GM12878 (cell line): ENCODE data around the gene PHC3. TPM values are rescaled to one million over a fixed set of nuclear protein-coding genes. Genes with fewer than 3 reads are reported as not detected.

Experiments
- ATAC-seq: fragments of 200-7000 bp; cut with Tn5 transposase; 3 replicates; pipeline ENCODE4 v1.9.1; 2020; ENCODE audit warnings: mild to moderate bottlenecking, moderate library complexity
- BruUV-seq: library from RNA; stranded (reverse); fragments of 400-500 nt; replicated peaks from 2 replicates; lab custom pipeline; 2021; lab: Mats Ljungman, UMichigan
- CTCF ChIA-PET: fragments of 300-600 bp; sonication (Branson Sonifier 250); formaldehyde crosslinking; extraction: SDS; loops from one replicate; lab custom pipeline; 2021; ENCODE audit warnings: inconsistent platforms; lab: Yijun Ruan, JAX
- POLR2A ChIA-PET: fragments of 350-600 bp; formaldehyde crosslinking; extraction: SDS; loops from one replicate; lab custom pipeline; 2021; ENCODE audit warnings: inconsistent platforms; lab: Charles Lee
- RAD21 ChIA-PET: fragments of 300-600 bp; sonication (Branson Sonifier 250); formaldehyde crosslinking; loops from one replicate; lab custom pipeline; 2023; ENCODE audit warnings: antibody characterized with exemption; ENCODE audit not compliant: unreplicated experiment; lab: Charles Lee
- SMC1A ChIA-PET: fragments of 300-600 bp; sonication (Branson Sonifier 250); formaldehyde crosslinking; loops from one replicate; lab custom pipeline; 2023; ENCODE audit not compliant: unreplicated experiment, uncharacterized antibody; lab: Charles Lee
- DNase-seq: peaks from one replicate; pipeline ENCODE4 v3.0.0-alpha.2; 2011; ENCODE audit warnings: low read depth, low spot score
- FAIRE-seq: peaks from 3 replicates; lab custom pipeline; 2011; peaks lifted over from hg19 to GRCh38; lab: Jason Lieb, UNC
- H2AFZ ChIP-seq: 2 replicates; pipeline ENCODE4 v1.6.0; 2011; ENCODE audit warnings: low read depth, low read length, control low read depth; ENCODE audit not compliant: control insufficient read depth
- H3K27ac ChIP-seq: 2 replicates; pipeline ENCODE4 v1.5.1; 2011; ENCODE audit warnings: control low read depth; ENCODE audit not compliant: control insufficient read depth, insufficient read depth
- H3K27me3 ChIP-seq, 2 experiments: replicated peaks in 1 of 2; 2 replicates each; pipeline versions ENCODE4 v1.6.0 to v1.6.1; 2011; ENCODE audit warnings: low read length in 1 of 2; ENCODE audit not compliant: control insufficient read depth in 2 of 2, insufficient read depth in 2 of 2
- H3K36me3 ChIP-seq, 2 experiments: 2 replicates each; pipeline ENCODE4 v1.5.1; 2011; ENCODE audit warnings: low read length in 1 of 2; ENCODE audit not compliant: control insufficient read depth in 2 of 2, insufficient read depth in 2 of 2
- H3K4me1 ChIP-seq: 2 replicates; pipeline ENCODE4 v1.6.1; 2011; ENCODE audit warnings: mild to moderate bottlenecking, low read length, moderate library complexity, mixed read lengths; ENCODE audit not compliant: control insufficient read depth, insufficient read depth
- H3K4me2 ChIP-seq: 2 replicates; pipeline ENCODE4 v1.6.0; 2011; ENCODE audit warnings: control low read depth; ENCODE audit not compliant: control insufficient read depth, insufficient read depth
- H3K4me3 ChIP-seq: fragments of 200-600 bp; sonication (generic); 2 replicates; pipeline ENCODE4 v1.5.1; 2016
- H3K79me2 ChIP-seq: 2 replicates; pipeline ENCODE4 v1.6.0; 2011; ENCODE audit warnings: low read length; ENCODE audit not compliant: control insufficient read depth, insufficient read depth
- H3K9ac ChIP-seq: 2 replicates; pipeline ENCODE4 v1.8.0; 2011; ENCODE audit warnings: low read length, control low read depth, mixed read lengths; ENCODE audit not compliant: control insufficient read depth, insufficient read depth
- H3K9me3 ChIP-seq: replicated peaks from 3 replicates; pipeline ENCODE4 v1.5.1; 2011; ENCODE audit warnings: mild to moderate bottlenecking, low read length; ENCODE audit not compliant: control insufficient read depth, insufficient read depth
- H4K20me1 ChIP-seq: 2 replicates; pipeline ENCODE4 v1.6.0; 2011; ENCODE audit not compliant: control insufficient read depth, insufficient read depth
- BHLHE40 ChIP-seq, 2 experiments: fragments of 450-650 bp in 1 of 2; IDR thresholded peaks; 2 replicates each; pipeline ENCODE4 v1.6.1; 2011 to 2017; ENCODE audit warnings: low read depth in 2 of 2, borderline replicate concordance in 1 of 2, improper control_type of control experiment in 1 of 2, low read length in 1 of 2, mild to moderate bottlenecking in 1 of 2
- CTCF ChIP-seq, 3 experiments: IDR thresholded peaks in 2 of 3; conservative IDR thresholded peaks in 1 of 3; 2 replicates each; pipeline ENCODE4 v1.5.1; 2011; ENCODE audit warnings: low read depth in 3 of 3, low read length in 3 of 3, mild to moderate bottlenecking in 3 of 3, control low read depth in 2 of 3, moderate library complexity in 2 of 3, inconsistent platforms in 1 of 3, mixed read lengths in 1 of 3; ENCODE audit not compliant: control insufficient read depth in 2 of 3, insufficient read depth in 1 of 3; ENCODE audit errors: extremely low read depth in 1 of 3
- IKZF1 ChIP-seq: fragments of 450-650 bp; conservative IDR thresholded peaks from 2 replicates; pipeline ENCODE4 v1.6.1; 2017; ENCODE audit warnings: antibody characterized with exemption, mild to moderate bottlenecking
- MAX ChIP-seq: IDR thresholded peaks from 2 replicates; pipeline ENCODE4 v1.6.1; 2012; ENCODE audit warnings: low read depth, low read length, improper control_type of control experiment
- NBN ChIP-seq: fragments of 450-650 bp; IDR thresholded peaks from 2 replicates; pipeline ENCODE4 v1.6.1; 2016
- PBX3 ChIP-seq: IDR thresholded peaks from 2 replicates; pipeline ENCODE4 v1.6.1; 2011; ENCODE audit warnings: mild to moderate bottlenecking, low read depth, low read length, moderate library complexity; ENCODE audit not compliant: insufficient replicate concordance
- SKIL ChIP-seq: fragments of 450-650 bp; IDR thresholded peaks from 2 replicates; pipeline ENCODE4 v1.6.1; 2017; ENCODE audit warnings: mild to moderate bottlenecking, low read depth, inconsistent platforms; ENCODE audit not compliant: poor library complexity, severe bottlenecking
- SMC3 ChIP-seq: IDR thresholded peaks from 2 replicates; pipeline ENCODE4 v1.6.1; 2011; ENCODE audit warnings: low read length, improper control_type of control experiment, borderline replicate concordance
- SUZ12 ChIP-seq: fragments of 200-600 bp; sonication (generic); IDR thresholded peaks from one replicate; pipeline ENCODE4 v1.6.1; 2018; ENCODE audit warnings: antibody characterized with exemption, mild to moderate bottlenecking; ENCODE audit not compliant: unreplicated experiment
- ZBTB40 ChIP-seq: fragments of 450-650 bp; IDR thresholded peaks from 2 replicates; pipeline ENCODE4 v1.6.1; 2016; ENCODE audit warnings: mild to moderate bottlenecking, moderate library complexity, borderline replicate concordance
- whole genome bisulfite sequencing: methylation state at CpG from one replicate; pipeline ENCODE4 v1.1.6; 2016; ENCODE audit warnings: low lambda C conversion rate; ENCODE audit not compliant: insufficient replicate concordance, insufficient coverage; ENCODE audit errors: missing lambda C conversion rate; 5-methylcytosine and 5-hydroxymethylcytosine counted together
- in situ Hi-C: fragments of 300-500 bp; cut with MboI; formaldehyde crosslinking; loops from 9 replicates; pipeline ENCODE4 v1.14.3; 2018; ENCODE audit warnings: mixed read lengths
- intact Hi-C: fragments of 100-400 bp; cut with micrococcal nuclease; formaldehyde crosslinking; loops from one replicate; pipeline ENCODE4 v1.14.2; 2022; ENCODE audit not compliant: unreplicated experiment
- polyA plus RNA-seq, 11 experiments: library from polyadenylated mRNA; depleted of rRNA in 4 of 11; unstranded in 6 of 11; stranded (reverse) in 5 of 11; fragments of >200 nt; fragmentation: Nextera tagmentation in 4 of 11; fragmentation: Illumina TruSeq in 1 of 11; extraction: Ambion mirVana in 4 of 11; extraction: Trizol in 1 of 11; gene quantifications; 1 replicate in 1 of 11; 2 replicates in 10 of 11; pipeline versions ENCODE4 v1.2.1 to v1.2.3, GENCODE V29; 2011 to 2016; ENCODE audit warnings: inconsistent platforms in 2 of 11, missing spikeins in 2 of 11, low read depth in 1 of 11
- total RNA-seq, 4 experiments: library from RNA; depleted of rRNA in 3 of 4; stranded (reverse); fragments of >200 nt in 3 of 4; fragmentation: Illumina TruSeq in 1 of 4; extraction: Trizol in 1 of 4; gene quantifications; 2 replicates each; pipeline versions ENCODE4 v1.2.1 to v1.2.3, GENCODE V29; 2013 to 2021

Gene PHC3
- total and polyA plus RNA-seq, 10 of the 15 experiments (the other 5 are each of a cell fraction or from before 2014, with no cell fraction given), result 3.3 to 62.3 (median 22.1) TPM

- 100% methylated on average over 4 of the region's 4 CpGs for WGBS
- H3K79me2 ChIP-seq, result peaks cover 77% of the 10 kb centered on the region
- BruUV-seq, result no TSS peak
- no peak overlapping the region for H3K4me3 ChIP-seq
- intact Hi-C loops (no loop called here), in situ Hi-C loops (no loop called here)
- H3K9me3 ChIP-seq, result peaks cover 7% of the 10 kb centered on the region; the same call in 2 of the 3 replicates
- no peak overlapping the region for H3K9ac ChIP-seq
- no peak overlapping the region for H3K27ac ChIP-seq
- POLR2A ChIA-PET, result interaction anchor here (0.9 kb wide), 1 partner anchor 10 kb away, joined by 3 read pairs; no protein-coding TSS in a partner anchor
- FAIRE-seq (no peak), DNase-seq (no peak), ATAC-seq (no peak)
- no peak overlapping the region for H2AFZ ChIP-seq
- no peaks in the 10 kb centered on the region; the same call in 1 of the 2 replicates for H3K4me1 ChIP-seq
- SMC1A ChIA-PET, result interaction anchor here (0.7 to 1.3 kb wide), 5 partner anchors 8 to 66 kb away, joined by 3 to 5 read pairs (median 3); no protein-coding TSS in a partner anchor
- peaks cover 6 to 43% of the 10 kb centered on the region in 2 experiments for H3K36me3 ChIP-seq
- RAD21 ChIA-PET, result no interaction called here
- no peaks in the 10 kb centered on the region for H3K27me3 ChIP-seq
- CTCF ChIA-PET, result interaction anchor here (0.6 to 2.2 kb wide), 3 partner anchors 10 to 20 kb away, joined by 4 to 7 read pairs (median 5); no protein-coding TSS in a partner anchor
- H3K4me2 ChIP-seq, result no peak overlapping the region
- no peaks in the 10 kb centered on the region for H4K20me1 ChIP-seq
- TF ChIP-seq CTCF (IDR thresholded peaks at IDR 0.05 in 2 of 3, conservative IDR thresholded peaks at IDR 0.05 in 1 of 3; ENCODE audit: control insufficient read depth in 2 of 3, extremely low read depth in 1 of 3, insufficient read depth in 1 of 3, low read depth in 3 of 3, low read length in 3 of 3) (no peak), IKZF1 (no peak), SMC3 (no peak), MAX (no peak), SUZ12 (no peak), SKIL (no peak), ZBTB40 (no peak), NBN (no peak), BHLHE40 (IDR thresholded peaks at IDR 0.05; ENCODE audit: borderline replicate concordance in 1 of 2, low read depth in 2 of 2, low read length in 1 of 2) (no peak), PBX3 (no peak)
Measured at GRCh38 chr3:170163956-170164645, 17.4 kb downstream of the PHC3 start.
